ENCODE measurements around the gene ARL2.
A peak's percentile ranks its signal among the peaks of the same experiment; 100 is the strongest.
"Not testable (repeated sequence)": the region's sequence is repeated elsewhere in the genome, so short reads cannot be mapped to it uniquely, and the experiment has no call there.

ARL2 gene

GRCh38 chr11:65008016-65008415 is 5.9 kb upstream of the ARL2 start:
- no peak for DNase-seq (ENCODE audit: low read depth)

GRCh38 chr11:65008873-65009272 is 5.1 kb upstream of the ARL2 start:
- no peak for DNase-seq (ENCODE audit: low read depth)

GRCh38 chr11:65013130-65013887 is 651 bp upstream of the ARL2 start:
- DNase-seq (ENCODE audit: low read depth): peak; percentile 72

GRCh38 chr11:65014726-65015227 is 817 bp downstream of the ARL2 start:
- no peak for DNase-seq (ENCODE audit: low read depth)

- no peak for DNase-seq (ENCODE audit: low read depth)
Observed at GRCh38 chr11:65016705-65017104, 2.7 kb downstream of the ARL2 start.

- no peak for DNase-seq (ENCODE audit: low read depth)
Observed at GRCh38 chr11:65017937-65018336, 4.0 kb downstream of the ARL2 start.

GRCh38 chr11:65019824-65020223 is 5.9 kb downstream of the ARL2 start:
- no peak for DNase-seq (ENCODE audit: low read depth)

- DNase-seq (ENCODE audit: low read depth): no peak
Observed at GRCh38 chr11:65021003-65021402, 7.0 kb downstream of the ARL2 start.

GRCh38 chr11:65021509-65021908 is 7.5 kb downstream of the ARL2 start:
- no peak for DNase-seq (ENCODE audit: low read depth)

GRCh38 chr11:65023502-65023901 is 9.5 kb downstream of the ARL2 start:
- DNase-seq (ENCODE audit: low read depth): not testable (repeated sequence)

GRCh38 chr11:65026810-65027209 is 12.8 kb downstream of the ARL2 start:
- no peak for DNase-seq (ENCODE audit: low read depth)

- DNase-seq (ENCODE audit: low read depth): peak; percentile 92
Observed at GRCh38 chr11:65027213-65028067, 13.5 kb downstream of the ARL2 start, which contains the start of gene SNX15. Gene SNX15 (plus strand): TSS chr11:65027439. CDS start chr11:65027538, 99 bp downstream.

GRCh38 chr11:65032216-65032615 is 18.3 kb downstream of the ARL2 start:
- DNase-seq (ENCODE audit: low read depth): no peak

- DNase-seq (ENCODE audit: low read depth): no peak
Observed at GRCh38 chr11:65034423-65034822, 20.5 kb downstream of the ARL2 start.

GRCh38 chr11:65035579-65035978 is 21.6 kb downstream of the ARL2 start:
- no peak for DNase-seq (ENCODE audit: low read depth)

GRCh38 chr11:65036931-65037330 is 23.0 kb downstream of the ARL2 start:
- DNase-seq (ENCODE audit: low read depth): no peak

GRCh38 chr11:65040520-65040846 is 26.5 kb downstream of the ARL2 start:
- DNase-seq (ENCODE audit: low read depth): no peak

- DNase-seq (ENCODE audit: low read depth): peak; percentile 85
Observed at GRCh38 chr11:65040847-65041622, 27.1 kb downstream of the ARL2 start, which contains the start of gene SAC3D1. Gene SAC3D1 (plus strand): TSS chr11:65041210. CDS start chr11:65041293, 83 bp downstream.

GRCh38 chr11:65042891-65043290 is 28.9 kb downstream of the ARL2 start:
- DNase-seq (ENCODE audit: low read depth): no peak

- peak; percentile 45 for DNase-seq (ENCODE audit: low read depth)
Observed at GRCh38 chr11:65043881-65044501, 30.0 kb downstream of the ARL2 start.

GRCh38 chr11:65045061-65045460 is 31.1 kb downstream of the ARL2 start:
- DNase-seq (ENCODE audit: low read depth): no peak

GRCh38 chr11:65045728-65046127 is 31.8 kb downstream of the ARL2 start:
- DNase-seq (ENCODE audit: low read depth): no peak

All from GM04504 (cell line).